GM19467 (cell line): Measurements from ENCODE around the gene STMND1.

ENCODE experiments used
- ATAC-seq: cut with Tn5 transposase; IDR thresholded peaks from one replicate; pipeline ENCODE4 v1.9.1; 2021; ENCODE audit warnings: mild to moderate bottlenecking, moderate library complexity; ENCODE audit not compliant: unreplicated experiment

STMND1 gene

DNA sequence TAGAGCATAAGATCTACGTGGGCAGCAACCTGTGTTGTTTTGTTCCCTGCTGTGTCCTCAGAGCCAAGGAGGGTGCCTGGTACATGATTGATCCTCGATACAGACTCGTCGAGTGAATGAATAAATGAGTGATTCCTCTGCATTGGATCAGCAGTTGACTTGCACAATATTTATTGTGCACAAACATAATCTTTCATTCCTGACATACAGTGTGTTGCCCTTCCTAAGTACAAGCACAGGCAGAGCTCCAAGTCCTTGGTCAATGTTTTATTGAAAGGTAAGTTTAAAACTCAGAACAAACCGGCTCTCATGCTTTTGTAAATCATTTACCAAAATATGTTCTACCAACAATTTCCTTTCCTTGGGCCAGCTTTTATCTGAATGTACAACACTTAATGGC lies 57.4 kb downstream of the STMND1 start:
- no peak for ATAC-seq

DNA sequence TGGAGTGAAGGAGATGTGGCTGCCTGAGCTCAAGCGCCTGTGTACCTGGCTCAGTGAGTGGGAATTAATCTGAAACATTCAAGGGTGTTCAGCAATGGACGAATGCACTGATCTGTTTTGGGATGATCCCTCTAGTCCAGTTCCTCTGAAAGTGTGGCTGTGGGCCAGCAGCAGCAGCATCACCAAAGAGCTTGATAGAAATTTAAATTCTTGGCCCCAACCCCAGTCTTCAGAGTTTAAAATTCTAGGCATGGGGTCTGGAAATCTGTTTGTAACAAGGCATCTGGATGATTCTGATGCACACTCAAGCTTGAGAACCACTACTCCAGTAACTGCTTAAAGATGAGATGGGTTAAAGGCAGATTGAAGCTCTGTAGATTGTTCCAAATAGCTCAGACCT lies 59.2 kb downstream of the STMND1 start:
- no peak for ATAC-seq

DNA sequence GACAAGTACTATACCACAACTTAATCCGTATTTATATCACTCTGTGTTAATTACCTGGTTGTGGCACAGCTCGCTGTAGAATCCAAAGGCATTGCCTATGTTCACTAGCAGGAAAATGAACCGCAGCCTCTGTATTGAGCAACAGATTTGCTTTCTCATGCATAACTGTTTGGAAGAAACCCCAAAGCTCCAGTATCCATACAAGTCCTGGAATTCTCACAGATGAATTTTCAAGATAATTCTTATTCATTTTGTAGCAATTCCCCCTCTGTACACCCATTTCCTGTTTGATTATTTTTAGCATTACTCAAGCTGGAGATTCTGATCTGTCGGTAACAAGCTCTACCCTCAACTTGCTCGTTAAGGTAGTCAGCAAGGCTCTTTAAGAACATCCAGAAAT lies 63.5 kb downstream of the STMND1 start:
- no peak for ATAC-seq

DNA sequence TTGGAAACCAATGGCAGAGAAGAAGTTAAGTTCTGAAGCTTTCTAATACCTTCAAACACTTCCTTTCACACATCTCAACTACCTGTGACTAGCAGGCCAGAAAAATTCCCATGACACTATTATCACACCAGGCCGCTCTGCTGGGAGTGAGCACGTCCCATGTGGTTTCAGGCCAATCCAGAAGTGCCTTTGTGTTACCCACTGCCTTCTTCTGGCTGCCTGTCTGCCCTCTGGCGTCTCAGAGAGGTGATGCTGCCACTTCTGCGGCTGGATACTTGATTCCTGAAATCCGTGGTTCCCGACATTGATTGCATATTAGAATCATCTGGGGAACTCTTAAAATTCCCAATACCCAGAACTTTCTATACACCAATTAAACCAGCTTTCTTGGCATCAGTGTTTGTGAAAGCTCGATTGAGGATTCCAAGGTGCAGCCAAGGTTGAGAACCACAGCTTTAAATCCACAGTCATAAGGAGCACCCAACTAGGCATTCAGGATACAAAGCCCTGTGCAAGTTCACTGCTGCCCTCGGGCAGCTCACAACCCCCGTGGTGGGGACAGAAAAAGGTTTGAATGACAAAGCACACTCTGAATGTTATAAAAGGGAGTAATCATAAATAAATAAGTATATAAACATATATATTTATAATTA lies 65.6 kb downstream of the STMND1 start:
- ATAC-seq, result no peak

DNA sequence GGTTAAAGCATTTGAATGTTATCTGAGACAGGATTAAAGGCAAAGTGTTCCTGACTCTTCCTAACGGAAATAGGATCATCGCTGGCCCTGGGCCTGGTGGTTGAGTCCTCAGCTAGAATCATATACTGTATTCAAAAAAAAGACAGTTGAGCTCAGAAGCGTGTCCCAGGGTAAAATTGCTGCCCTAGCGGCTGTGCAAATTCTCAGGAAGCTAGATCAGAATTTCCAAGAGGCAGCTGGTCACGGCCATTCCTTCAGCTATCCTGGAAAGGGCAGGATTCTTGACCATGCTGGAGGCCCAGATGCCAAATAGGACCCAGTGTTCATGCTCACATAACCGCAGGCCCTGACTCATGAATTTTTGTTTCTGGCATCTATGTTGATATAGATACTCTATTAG lies 67.4 kb downstream of the STMND1 start:
- no peak for ATAC-seq

DNA sequence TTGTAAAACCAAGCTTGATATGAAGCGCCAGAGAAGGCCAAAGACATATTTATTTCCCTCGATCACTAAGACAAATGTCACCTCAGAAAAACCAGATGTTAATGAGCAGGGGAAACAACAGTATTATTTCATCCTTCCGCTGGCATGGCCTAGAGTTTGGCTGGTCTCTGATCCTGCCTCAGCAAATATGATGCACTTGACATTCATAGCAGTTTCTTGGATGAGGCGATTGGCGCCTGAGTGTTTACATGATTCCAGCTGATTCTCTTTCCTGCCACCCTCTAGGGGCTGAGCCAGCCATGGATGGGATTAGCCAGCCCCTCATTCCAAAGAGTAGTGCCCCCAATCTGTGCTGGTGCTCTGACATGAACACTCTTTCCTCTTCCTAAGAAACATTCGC lies 67.9 kb downstream of the STMND1 start:
- no peak for ATAC-seq

DNA sequence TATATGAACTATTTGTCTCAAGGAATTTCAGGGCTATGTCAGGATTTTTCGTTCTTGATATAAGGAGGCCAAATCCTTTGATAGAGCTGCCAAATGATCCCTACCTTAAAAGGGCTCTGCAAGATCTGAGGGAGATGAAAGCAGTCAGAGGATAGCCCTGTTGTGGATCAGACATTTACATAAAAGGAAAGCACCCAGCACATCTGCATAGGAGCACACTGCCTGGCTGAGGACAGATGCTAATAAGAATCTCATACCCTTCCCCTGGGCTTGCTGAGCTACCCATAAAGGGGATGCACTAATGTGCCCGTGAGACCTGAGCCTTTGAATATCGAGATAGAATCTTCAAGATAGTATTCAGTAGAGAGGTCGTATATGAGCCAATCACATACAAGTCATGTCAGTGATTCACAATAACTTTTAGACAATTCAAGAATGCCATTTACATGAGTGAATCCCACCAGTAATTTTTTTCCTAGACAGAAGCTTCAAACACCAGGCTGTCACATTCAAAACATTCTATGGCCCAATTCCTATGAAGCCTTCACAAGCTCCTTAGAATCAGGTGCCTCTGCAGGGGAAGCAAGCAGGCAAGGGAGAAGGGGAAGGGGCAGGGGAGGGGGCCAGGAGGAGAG lies 71.1 kb downstream of the STMND1 start:
- ATAC-seq, result no peak

DNA sequence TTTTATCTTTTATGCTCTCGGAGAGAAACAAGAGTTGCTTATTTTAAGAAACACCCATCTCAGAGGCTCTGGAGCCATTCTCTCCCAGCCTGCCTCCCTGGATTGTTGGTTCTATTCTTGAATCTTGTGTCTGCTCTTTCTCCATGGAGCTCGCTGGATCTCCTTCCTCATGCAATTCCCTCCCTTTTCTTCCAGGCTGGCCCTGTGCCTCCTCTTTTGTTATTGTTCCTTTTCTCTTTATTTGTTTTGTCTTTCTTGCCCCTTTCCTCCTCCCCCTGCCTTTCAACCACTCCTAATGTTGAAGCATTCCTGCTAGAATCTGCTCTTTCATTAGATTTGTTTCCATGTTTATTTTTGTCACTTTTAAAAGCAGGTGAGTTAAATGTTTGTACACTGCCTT lies 76.5 kb downstream of the STMND1 start:
- no peak for ATAC-seq

DNA sequence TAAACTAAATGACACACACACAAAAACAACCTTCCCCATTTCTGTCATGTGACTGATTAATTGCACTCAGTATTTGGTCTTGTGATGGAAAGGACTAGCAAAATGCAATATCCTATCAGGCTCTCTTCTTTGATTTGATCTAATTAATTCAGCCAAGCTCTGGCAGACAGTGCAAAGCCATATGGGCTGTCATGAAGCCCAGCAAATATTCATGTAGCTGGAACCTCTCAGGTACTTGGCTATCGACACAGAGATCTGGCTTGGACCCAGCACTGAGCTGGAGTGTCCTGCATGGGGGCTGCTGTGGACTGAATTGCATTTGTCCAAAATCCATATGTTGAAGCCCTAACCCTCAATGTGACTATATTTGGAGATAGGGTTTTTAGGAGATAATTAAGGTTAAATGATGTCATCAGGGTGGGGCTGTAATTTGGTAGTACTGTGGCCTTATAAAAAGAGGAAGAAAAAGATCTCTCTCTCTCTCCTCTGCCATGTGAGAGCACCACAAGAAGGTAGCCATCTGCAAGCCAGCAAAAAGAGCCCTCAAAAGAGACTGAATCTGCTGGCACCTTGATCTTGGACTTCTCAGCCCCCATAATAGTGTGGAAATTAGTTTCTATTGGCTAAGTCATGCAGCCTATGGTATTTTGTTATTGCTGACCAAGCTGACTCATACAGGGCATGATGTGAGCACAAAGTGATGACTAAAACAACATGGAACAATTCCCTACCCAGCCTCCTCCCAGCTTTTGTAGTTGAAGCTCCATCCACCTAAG lies 77.1 kb downstream of the STMND1 start:
- no peak for ATAC-seq

DNA sequence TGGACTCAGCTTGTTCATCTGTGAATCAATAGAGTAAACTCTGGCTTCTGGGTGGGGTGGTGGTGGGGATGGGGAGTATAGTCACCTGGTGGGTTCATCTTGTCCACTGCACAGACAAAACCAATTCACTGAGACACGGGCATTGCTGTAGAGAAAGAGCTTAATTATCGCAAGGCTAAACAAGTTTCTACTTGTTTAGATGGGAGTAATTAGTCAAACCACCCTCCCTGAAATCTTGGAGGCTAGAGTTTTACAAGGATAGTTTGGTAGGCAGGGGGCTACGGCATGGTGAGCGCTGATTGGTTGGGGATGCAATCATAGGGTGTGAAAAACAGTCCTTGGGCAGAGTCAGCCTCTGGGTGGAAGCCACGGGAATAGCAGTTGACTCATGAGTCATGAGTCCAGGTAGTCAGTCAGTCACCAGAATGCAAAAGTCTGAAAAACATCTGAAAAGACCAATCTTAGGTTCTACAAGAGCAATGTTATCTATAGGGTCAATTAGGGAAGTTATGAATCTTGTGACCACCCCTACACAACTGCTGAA lies 77.8 kb downstream of the STMND1 start:
- ATAC-seq, result no peak
